HG03280 (cell line): ENCODE data around the gene GLP2R.

Experiments used
- ATAC-seq: cut with Tn5 transposase; IDR thresholded peaks from one replicate; pipeline ENCODE4 v1.9.1; 2021; ENCODE audit warnings: mild to moderate bottlenecking, moderate library complexity; ENCODE audit not compliant: unreplicated experiment

The GLP2R gene

GRCh38 chr17:9813166-9813565, 12.6 kb upstream of the GLP2R start:
- no peak for ATAC-seq

GRCh38 chr17:9814337-9814945, 11.3 kb upstream of the GLP2R start:
- no peak for ATAC-seq

GRCh38 chr17:9816472-9816871, 9.3 kb upstream of the GLP2R start:
- no peak for ATAC-seq

GRCh38 chr17:9817086-9817485, 8.6 kb upstream of the GLP2R start:
- no peak for ATAC-seq

- no peak for ATAC-seq
These were observed 7.0 kb upstream of the GLP2R start for GRCh38 chr17:9818760-9819159.

- ATAC-seq: no peak
These were observed 5.3 kb upstream of the GLP2R start for GRCh38 chr17:9820448-9820847.

GRCh38 chr17:9821921-9822320, 3.8 kb upstream of the GLP2R start, which contains the start of gene GSG1L2:
TSS of gene GSG1L2 (minus strand) at chr17:9822079. CDS start at chr17:9822071, 8 bp downstream.
- ATAC-seq: no peak

GRCh38 chr17:9824094-9824493, 1.6 kb upstream of the GLP2R start:
- no peak for ATAC-seq

- no peak for ATAC-seq
These were observed 856 bp upstream of the GLP2R start for GRCh38 chr17:9824797-9825338.

- ATAC-seq: no peak
These were observed 2.9 kb downstream of the GLP2R start for GRCh38 chr17:9828296-9829295.

GRCh38 chr17:9829343-9829742, 3.6 kb downstream of the GLP2R start:
- ATAC-seq: no peak

GRCh38 chr17:9830711-9831110, 5.0 kb downstream of the GLP2R start:
- ATAC-seq: no peak

GRCh38 chr17:9833922-9834321, 8.2 kb downstream of the GLP2R start:
- no peak for ATAC-seq

GRCh38 chr17:9837551-9838471, 12.1 kb downstream of the GLP2R start:
- no peak for ATAC-seq

GRCh38 chr17:9839433-9839832, 13.7 kb downstream of the GLP2R start:
- ATAC-seq: no peak

GRCh38 chr17:9842057-9842758, 16.5 kb downstream of the GLP2R start:
- ATAC-seq: no peak

GRCh38 chr17:9843152-9844010, 17.7 kb downstream of the GLP2R start:
- no peak for ATAC-seq

- ATAC-seq: no peak
These were observed 18.4 kb downstream of the GLP2R start for GRCh38 chr17:9844153-9844552.

- no peak for ATAC-seq
These were observed 19.6 kb downstream of the GLP2R start for GRCh38 chr17:9845306-9845705.
